HCT116 (cell line): ENCODE measurements around the gene PROSER3. TPM values are rescaled to one million over a fixed set of nuclear protein-coding genes. Genes with fewer than 3 reads are reported as not detected.

Experiments used
- ATAC-seq: fragments of 200-7000 bp; cut with Tn5 transposase; 2 replicates; pipeline ENCODE4 v1.9.1; 2020; ENCODE audit warnings: mild to moderate bottlenecking, moderate library complexity
- BruUV-seq: library from RNA; stranded (reverse); fragments of 400-500 nt; replicated peaks from 2 replicates; lab custom pipeline; 2021; lab: Mats Ljungman, UMichigan
- CTCF ChIA-PET: fragments of 300-600 bp; sonication (Branson Sonifier 250); formaldehyde crosslinking; loops from one replicate; lab custom pipeline; 2021; ENCODE audit warnings: antibody characterized with exemption; lab: Charles Lee
- POLR2A ChIA-PET: fragments of 300-600, 350-600 bp; sonication (Branson Sonifier 250); formaldehyde crosslinking; loops from one replicate; lab custom pipeline; 2021; ENCODE audit warnings: antibody characterized with exemption; lab: Charles Lee
- RAD21 ChIA-PET, 2 experiments: fragments of 300-600 bp; sonication (Branson Sonifier 250); formaldehyde crosslinking; loops; one replicate each; lab custom pipeline; 2023; ENCODE audit warnings: low total read pairs in 2 of 2; ENCODE audit not compliant: uncharacterized antibody in 2 of 2, unreplicated experiment in 2 of 2, low non-redundant PET in 1 of 2; lab: Charles Lee
- DNase-seq: peaks from one replicate; pipeline ENCODE4 v3.0.0-alpha.2; 2010; ENCODE audit warnings: low read depth, low spot score
- H2AFZ ChIP-seq: fragments of 200-600 bp; shearing (Covaris generic), sonication (generic); 2 replicates; pipeline ENCODE4 v1.6.1; 2017; ENCODE audit warnings: low read depth, mixed run types, mixed read lengths, antibody characterized with exemption, low read length; ENCODE audit not compliant: poor library complexity, severe bottlenecking
- H3K27ac ChIP-seq: 2 replicates; pipeline ENCODE4 v1.5.1; 2012; ENCODE audit warnings: low read depth, low read length
- H3K27me3 ChIP-seq: fragments of 200-600 bp; sonication (generic); 2 replicates; pipeline ENCODE4 v1.6.1; 2016; ENCODE audit warnings: mixed run types, low read length, mixed read lengths; ENCODE audit not compliant: insufficient read depth
- H3K36me3 ChIP-seq, 2 experiments: fragments of 200-500 bp in 1 of 2; fragments of 200-600 bp in 1 of 2; sonication (Bioruptor generic) in 1 of 2; sonication (generic) in 1 of 2; 2 replicates each; pipeline versions ENCODE4 v1.5.1 to v1.6.1; 2014 to 2016; ENCODE audit warnings: low read length in 2 of 2, inconsistent platforms in 1 of 2, mixed read lengths in 1 of 2, mixed run types in 1 of 2; ENCODE audit not compliant: insufficient read depth in 2 of 2, control insufficient read depth in 1 of 2
- H3K4me1 ChIP-seq, 2 experiments: fragments of 200-600 bp in 1 of 2; sonication (generic) in 1 of 2; 2 replicates each; pipeline versions ENCODE4 v1.5.1 to v1.6.1; 2012 to 2017; ENCODE audit warnings: low read length in 2 of 2, inconsistent platforms in 1 of 2, mild to moderate bottlenecking in 1 of 2, mixed read lengths in 1 of 2, mixed run types in 1 of 2, moderate library complexity in 1 of 2; ENCODE audit not compliant: insufficient read depth in 2 of 2, control insufficient read depth in 1 of 2
- H3K4me2 ChIP-seq: fragments of 200-600 bp; sonication (generic); 2 replicates; pipeline ENCODE4 v1.6.1; 2017; ENCODE audit warnings: mixed run types, low read length, mixed read lengths
- H3K4me3 ChIP-seq, 2 experiments: fragments of 200-600 bp in 1 of 2; sonication (generic) in 1 of 2; replicated peaks in 1 of 2; 2 replicates each; pipeline ENCODE4 v1.5.1; 2011 to 2016; ENCODE audit warnings: low read length in 2 of 2, control low read depth in 1 of 2, low read depth in 1 of 2, mild to moderate bottlenecking in 1 of 2, mixed read lengths in 1 of 2, mixed run types in 1 of 2
- H3K79me2 ChIP-seq: fragments of 200-600 bp; sonication (generic); 2 replicates; pipeline ENCODE4 v1.6.1; 2017; ENCODE audit warnings: mild to moderate bottlenecking, mixed run types, low read length, moderate library complexity, mixed read lengths; ENCODE audit not compliant: insufficient read depth
- H3K9ac ChIP-seq: fragments of 200-600 bp; sonication (generic); 2 replicates; pipeline ENCODE4 v1.6.1; 2016; ENCODE audit warnings: low read length, mixed read lengths
- H3K9me2 ChIP-seq: fragments of 200-600 bp; sonication (generic), shearing (Covaris generic); 2 replicates; pipeline ENCODE4 v1.6.1; 2017; ENCODE audit warnings: mixed run types, mild to moderate bottlenecking, moderate library complexity; ENCODE audit not compliant: insufficient read depth
- H3K9me3 ChIP-seq, 2 experiments: fragments of 200-500 bp in 1 of 2; fragments of 200-600 bp in 1 of 2; sonication (Bioruptor generic) in 1 of 2; sonication (generic) in 1 of 2; 2 replicates each; pipeline ENCODE4 v1.6.1; 2014 to 2017; ENCODE audit warnings: low read length in 2 of 2, mixed read lengths in 2 of 2, inconsistent platforms in 1 of 2, low read depth in 1 of 2, mild to moderate bottlenecking in 1 of 2, mixed run types in 1 of 2, moderate library complexity in 1 of 2; ENCODE audit not compliant: control insufficient read depth in 1 of 2, insufficient read depth in 1 of 2
- H4K20me1 ChIP-seq: fragments of 200-600 bp; sonication (generic), shearing (Covaris generic); 2 replicates; pipeline ENCODE4 v1.6.1; 2017; ENCODE audit warnings: mixed run types, mild to moderate bottlenecking, moderate library complexity; ENCODE audit not compliant: insufficient read depth
- CBX3 ChIP-seq: IDR thresholded peaks from 2 replicates; pipeline ENCODE4 v1.6.1; 2012; ENCODE audit warnings: low read depth
- EGR1 ChIP-seq: IDR thresholded peaks from 2 replicates; pipeline ENCODE4 v1.6.1; 2012; ENCODE audit warnings: low read depth
- REST ChIP-seq: IDR thresholded peaks from 2 replicates; pipeline ENCODE4 v1.6.1; 2012; ENCODE audit warnings: low read depth
- SIN3A ChIP-seq: IDR thresholded peaks from 2 replicates; pipeline ENCODE4 v1.6.1; 2012; ENCODE audit warnings: low read depth
- SP1 ChIP-seq: IDR thresholded peaks from 2 replicates; pipeline ENCODE4 v1.6.1; 2012; ENCODE audit warnings: low read depth
- SRF ChIP-seq: IDR thresholded peaks from 2 replicates; pipeline ENCODE4 v1.6.1; 2012; ENCODE audit warnings: low read depth
- TCF7L2 ChIP-seq: IDR thresholded peaks from 2 replicates; pipeline ENCODE4 v1.7.0; 2011; ENCODE audit warnings: borderline replicate concordance, inconsistent platforms; ENCODE audit not compliant: insufficient read depth, insufficient read length; ENCODE audit errors: extremely low read depth
- ZNF274 ChIP-seq: fragments of 200-500 bp; sonication (Bioruptor generic); IDR thresholded peaks from 2 replicates; pipeline ENCODE4 v1.6.1; 2014; ENCODE audit warnings: mild to moderate bottlenecking, low read depth, low read length, inconsistent platforms
- intact Hi-C: fragments of 100-400 bp; cut with micrococcal nuclease; formaldehyde crosslinking; loops from 2 replicates; pipeline ENCODE4 v1.10.0; 2022
- total RNA-seq: library from RNA; stranded (reverse); gene quantifications from one replicate; pipeline ENCODE4 v1.2.1, GENCODE V29; 2021; ENCODE audit not compliant: unreplicated experiment

PROSER3 gene
- total RNA-seq, 1 experiment from 2014 or later: 42.5 TPM

GRCh38 chr19:35807633-35808032, 49.7 kb downstream of the PROSER3 start:
- intact Hi-C loops: no loop called here
- H3K4me2 ChIP-seq: no peak overlapping the region
- BruUV-seq: no TSS peak
- TF ChIP-seq SP1 (no peak), SRF (no peak), EGR1 (no peak), SIN3A (no peak), CBX3 (no peak), REST (no peak), TCF7L2 (no peak), ZNF274 (no peak)
- TF ChIP-seq, all 23 proteins: peak for 0
- Histone ChIP-seq H4K20me1 (no peaks in the 10 kb centered on the region), H3K27me3 (no peaks in the 10 kb centered on the region), H2AFZ (no peak overlapping the region), H3K9me2 (no peaks in the 10 kb centered on the region), H3K4me3 (no peak overlapping the region), H3K9me3 (no peaks in the 10 kb centered on the region), H3K79me2 (no peaks in the 10 kb centered on the region), H3K9ac (no peak overlapping the region), H3K36me3 (no peaks in the 10 kb centered on the region), H3K27ac (no peak overlapping the region), H3K4me1 (no peaks in the 10 kb centered on the region)
- POLR2A ChIA-PET: no interaction called here
- CTCF ChIA-PET: no interaction called here
- DNase-seq: no peak
- RAD21 ChIA-PET: no interaction called here
- ATAC-seq: no peak
